GM06990 (cell line): ENCODE measurements around the gene CARS2.
A peak's percentile ranks its signal among the peaks of the same experiment; 100 is the strongest.

Source experiments
- DNase-seq: peaks from one replicate; pipeline ENCODE4 v3.0.0-alpha.2; 2011; ENCODE audit not compliant: insufficient read length; ENCODE audit errors: extremely low read depth
- H3K27me3 ChIP-seq: replicated peaks from 2 replicates; pipeline ENCODE4 v1.6.0; 2011; ENCODE audit warnings: low read length; ENCODE audit not compliant: control insufficient read depth, insufficient read depth
- H3K36me3 ChIP-seq: 2 replicates; pipeline ENCODE4 v1.5.1; 2011; ENCODE audit warnings: low read length; ENCODE audit not compliant: control insufficient read depth, insufficient read depth
- H3K4me3 ChIP-seq: replicated peaks from 2 replicates; pipeline ENCODE4 v1.5.1; 2011; ENCODE audit warnings: low read depth, mild to moderate bottlenecking, control low read depth, low read length
- CTCF ChIP-seq: IDR thresholded peaks from 2 replicates; pipeline ENCODE4 v1.5.1; 2011; ENCODE audit warnings: low read length, control low read depth, mild to moderate bottlenecking, inconsistent platforms; ENCODE audit not compliant: insufficient read depth, poor library complexity, severe bottlenecking

CARS2 gene

GRCh38 chr13:110600261-110600819, 105.6 kb downstream of the CARS2 start:
- no peak for DNase-seq
- TF ChIP-seq CTCF, result no peak
- Histone ChIP-seq H3K27me3 (no peaks in the 10 kb centered on the region), H3K36me3 (no peaks in the 10 kb centered on the region), H3K4me3 (no peak overlapping the region)

DNA sequence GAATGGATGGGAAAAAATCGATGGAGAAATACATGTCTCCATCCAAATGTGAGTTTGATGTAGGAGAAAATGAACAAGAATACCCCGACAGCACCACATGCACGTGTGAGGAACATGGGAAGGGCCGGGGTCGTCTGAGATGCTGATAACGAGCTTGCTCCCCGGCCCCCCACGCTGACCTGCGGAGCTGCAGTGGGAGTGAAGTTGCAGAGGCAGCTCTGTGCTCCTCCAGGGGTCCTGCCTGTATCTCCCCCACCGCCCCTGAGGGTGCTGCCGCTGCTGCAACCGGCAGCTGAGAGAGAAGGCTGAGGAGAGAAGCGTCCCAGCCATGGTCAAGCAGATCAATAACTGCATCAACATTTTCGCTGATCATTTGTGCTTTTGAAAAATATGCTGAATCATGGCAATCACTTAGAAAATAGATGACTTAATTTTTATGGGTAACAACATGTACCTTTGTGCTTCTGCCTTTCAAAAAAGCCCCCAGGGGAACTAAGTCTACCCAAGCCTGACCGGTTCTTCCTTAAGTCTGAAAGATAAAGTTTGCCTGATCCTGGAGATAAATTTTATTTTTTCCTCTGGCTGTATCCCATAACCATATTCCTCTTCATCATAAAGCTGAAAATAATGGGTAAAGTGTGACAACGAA, 108.8 kb downstream of the CARS2 start:
- Histone ChIP-seq H3K36me3 (no peaks in the 10 kb centered on the region), H3K27me3 (no peaks in the 10 kb centered on the region), H3K4me3 (no peak overlapping the region)
- no peak for DNase-seq
- TF ChIP-seq CTCF, result no peak

GRCh38 chr13:110593430-110594130, 112.3 kb downstream of the CARS2 start:
- no peak for DNase-seq
- no peaks in the 10 kb centered on the region for H3K36me3 ChIP-seq
- H3K27me3 ChIP-seq, result no peaks in the 10 kb centered on the region
- peak; percentile 62 for TF ChIP-seq CTCF
- H3K4me3 ChIP-seq, result no peak overlapping the region

GRCh38 chr13:110592665-110593064, 113.3 kb downstream of the CARS2 start:
- no peak for DNase-seq
- no peak for TF ChIP-seq CTCF
- Histone ChIP-seq H3K36me3 (no peaks in the 10 kb centered on the region), H3K4me3 (no peak overlapping the region), H3K27me3 (no peaks in the 10 kb centered on the region)
